HEK293 (cell line): ENCODE measurements around the gene ZFP36.

ENCODE experiments used
- CTCF ChIA-PET: fragments of 350-600 bp; formaldehyde crosslinking; extraction: SDS; loops from one replicate; lab custom pipeline; 2021; ENCODE audit warnings: antibody characterized with exemption; lab: Yijun Ruan, JAX
- POLR2A ChIA-PET: fragments of 300-600 bp; formaldehyde crosslinking; extraction: SDS; loops from one replicate; lab custom pipeline; 2020; ENCODE audit warnings: antibody characterized with exemption, inconsistent platforms; lab: Yijun Ruan, JAX
- H3K27ac ChIP-seq: fragments of 200-500 bp; sonication (Bioruptor generic); 2 replicates; pipeline ENCODE4 v1.5.1; 2014; ENCODE audit warnings: low read depth, low read length, control low read depth, inconsistent platforms; ENCODE audit errors: extremely low read depth
- H3K36me3 ChIP-seq, 2 experiments: fragments of 200-500 bp in 1 of 2; sonication (Bioruptor generic) in 1 of 2; 1 replicate in 1 of 2; 2 replicates in 1 of 2; pipeline ENCODE4 v1.5.1; 2014 to 2017; ENCODE audit warnings: inconsistent platforms in 2 of 2, low read length in 2 of 2; ENCODE audit not compliant: control insufficient read depth in 2 of 2, insufficient read depth in 1 of 2
- H3K4me1 ChIP-seq: fragments of 200-500 bp; sonication (Bioruptor generic); 2 replicates; pipeline ENCODE4 v1.5.1; 2014; ENCODE audit warnings: mild to moderate bottlenecking, low read length, inconsistent platforms; ENCODE audit not compliant: control insufficient read depth, insufficient read depth
- H3K4me3 ChIP-seq: 2 replicates; pipeline ENCODE4 v1.5.1; 2011; ENCODE audit warnings: low read depth, mild to moderate bottlenecking, control low read depth, low read length, moderate library complexity
- H3K9me3 ChIP-seq: fragments of 200-500 bp; sonication (Bioruptor generic); 2 replicates; pipeline ENCODE4 v1.5.1; 2014; ENCODE audit warnings: low read depth, low read length, inconsistent platforms; ENCODE audit not compliant: control insufficient read depth, insufficient read depth
- GFI1B ChIP-seq: fragments of 450-650 bp; formaldehyde crosslinking; IDR thresholded peaks from 2 replicates; pipeline ENCODE4 v1.5.1; 2016; ENCODE audit warnings: missing biosample characterization, missing genetic modification characterization
- KLF8 ChIP-seq: fragments of 450-650 bp; formaldehyde crosslinking; IDR thresholded peaks from 2 replicates; pipeline ENCODE4 v1.5.1; 2016; ENCODE audit warnings: missing biosample characterization, missing genetic modification characterization
- ZBTB21 ChIP-seq: fragments of 450-650 bp; formaldehyde crosslinking; IDR thresholded peaks from 2 replicates; pipeline ENCODE4 v1.5.1; 2017; ENCODE audit warnings: missing biosample characterization, missing genetic modification characterization
- ZBTB48 ChIP-seq: fragments of 450-650 bp; formaldehyde crosslinking; IDR thresholded peaks from 2 replicates; pipeline ENCODE4 v1.5.1; 2016; ENCODE audit warnings: missing biosample characterization, missing genetic modification characterization
- ZBTB7A ChIP-seq: fragments of 450-650 bp; formaldehyde crosslinking; IDR thresholded peaks from 2 replicates; pipeline ENCODE4 v1.5.1; 2016; ENCODE audit warnings: low read depth, missing biosample characterization, missing genetic modification characterization
- ZIC2 ChIP-seq: fragments of 450-650 bp; formaldehyde crosslinking; IDR thresholded peaks from 2 replicates; pipeline ENCODE4 v1.5.1; 2016; ENCODE audit warnings: missing biosample characterization, missing genetic modification characterization
- ZNF112 ChIP-seq: fragments of 450-650 bp; formaldehyde crosslinking; IDR thresholded peaks from 2 replicates; pipeline ENCODE4 v1.5.0; 2017; ENCODE audit warnings: missing biosample characterization, missing genetic modification characterization
- ZNF155 ChIP-seq: fragments of 450-650 bp; formaldehyde crosslinking; IDR thresholded peaks from 2 replicates; pipeline ENCODE4 v1.5.1; 2016; ENCODE audit warnings: missing biosample characterization, missing genetic modification characterization
- ZNF184 ChIP-seq: fragments of 450-650 bp; IDR thresholded peaks from 2 replicates; pipeline ENCODE4 v1.5.1; 2018; ENCODE audit warnings: missing biosample characterization, mild to moderate bottlenecking, missing genetic modification characterization
- ZNF19 ChIP-seq: fragments of 450-650 bp; formaldehyde crosslinking; IDR thresholded peaks from 2 replicates; pipeline ENCODE4; 2016; ENCODE audit warnings: missing biosample characterization, missing genetic modification characterization, low read depth
- ZNF248 ChIP-seq: fragments of 450-650 bp; formaldehyde crosslinking; IDR thresholded peaks from 2 replicates; pipeline ENCODE4 v1.5.1; 2017; ENCODE audit warnings: missing biosample characterization, missing genetic modification characterization
- ZNF341 ChIP-seq: fragments of 450-650 bp; formaldehyde crosslinking; IDR thresholded peaks from 2 replicates; pipeline ENCODE4; 2016; ENCODE audit warnings: low read depth, missing biosample characterization, missing genetic modification characterization
- ZNF354C ChIP-seq: fragments of 450-650 bp; formaldehyde crosslinking; IDR thresholded peaks from 2 replicates; pipeline ENCODE4 v1.5.1; 2016; ENCODE audit warnings: missing biosample characterization, missing genetic modification characterization, low read depth, borderline replicate concordance
- ZNF394 ChIP-seq: fragments of 450-650 bp; formaldehyde crosslinking; IDR thresholded peaks from 2 replicates; pipeline ENCODE4 v1.5.1; 2016; ENCODE audit warnings: missing biosample characterization, missing genetic modification characterization, mild to moderate bottlenecking, moderate library complexity, borderline replicate concordance
- ZNF416 ChIP-seq: fragments of 450-650 bp; formaldehyde crosslinking; IDR thresholded peaks from 2 replicates; pipeline ENCODE4 v1.5.1; 2016; ENCODE audit warnings: missing biosample characterization, missing genetic modification characterization
- ZNF473 ChIP-seq: fragments of 450-650 bp; formaldehyde crosslinking; IDR thresholded peaks from 2 replicates; pipeline ENCODE4 v1.5.1; 2017; ENCODE audit warnings: missing biosample characterization, missing genetic modification characterization
- ZNF549 ChIP-seq: fragments of 450-650 bp; IDR thresholded peaks from 2 replicates; pipeline ENCODE4 v1.5.1; 2018; ENCODE audit warnings: missing biosample characterization, missing genetic modification characterization, mild to moderate bottlenecking, inconsistent platforms, moderate library complexity
- ZNF600 ChIP-seq: fragments of 450-650 bp; formaldehyde crosslinking; IDR thresholded peaks from 2 replicates; pipeline ENCODE4 v1.5.1; 2016; ENCODE audit warnings: missing biosample characterization, missing genetic modification characterization
- ZNF707 ChIP-seq: fragments of 450-650 bp; formaldehyde crosslinking; IDR thresholded peaks from 2 replicates; pipeline ENCODE4 v1.5.1; 2016; ENCODE audit warnings: missing biosample characterization, missing genetic modification characterization
- ZNF777 ChIP-seq: fragments of 450-650 bp; formaldehyde crosslinking; IDR thresholded peaks from 2 replicates; pipeline ENCODE4 v1.5.1; 2017; ENCODE audit warnings: missing biosample characterization, missing genetic modification characterization, borderline replicate concordance
- ZNF837 ChIP-seq: fragments of 450-650 bp; formaldehyde crosslinking; IDR thresholded peaks from 2 replicates; pipeline ENCODE4 v1.5.1; 2016; ENCODE audit warnings: missing biosample characterization, missing genetic modification characterization
- TF ChIP-seq, protein P1 (sequence below): fragments of 450-650 bp; formaldehyde crosslinking; IDR thresholded peaks from 2 replicates; pipeline ENCODE4 v1.5.1; 2016; ENCODE audit warnings: missing biosample characterization, missing genetic modification characterization, borderline replicate concordance
- TF ChIP-seq, protein P2 (sequence below): fragments of 450-650 bp; formaldehyde crosslinking; IDR thresholded peaks from 2 replicates; pipeline ENCODE4 v1.5.1; 2016; ENCODE audit warnings: missing biosample characterization, missing genetic modification characterization

The ZFP36 gene

DNA sequence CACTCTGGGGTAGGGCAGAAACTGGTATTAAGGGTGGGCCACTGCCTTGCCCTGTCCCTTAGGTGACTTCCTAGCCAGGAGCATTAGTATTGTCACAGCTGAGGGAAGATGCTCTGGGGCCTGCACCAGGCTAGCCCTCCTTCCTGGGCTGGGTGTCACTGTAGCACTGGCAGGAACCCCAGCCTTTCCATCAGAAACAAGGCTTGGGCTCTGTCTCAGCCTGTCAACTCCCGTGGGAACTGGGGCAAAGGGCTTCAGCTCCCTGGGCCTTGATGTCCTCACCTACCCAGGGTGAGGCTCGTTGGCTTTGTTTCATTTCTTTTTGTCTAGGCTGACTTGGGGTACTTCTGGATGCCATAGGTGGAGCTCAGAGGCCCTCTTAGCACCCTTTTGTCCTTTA is 33.7 kb upstream of the ZFP36 start:
- peaks cover 92 to 100% of the 10 kb centered on the region in 2 experiments for H3K36me3 ChIP-seq
- no peak overlapping the region for H3K4me3 ChIP-seq
- H3K27ac ChIP-seq, result peak overlapping the region; percentile 30; the same call in 1 of the 2 replicates
- CTCF ChIA-PET, result interaction anchor here (0.7 to 2.0 kb wide), 2 partner anchors 20 to 39 kb away, joined by 3 to 5 read pairs; partner anchors contain the start of gene PLEKHG2
- no peaks in the 10 kb centered on the region; the same call in 1 of the 2 replicates for H3K4me1 ChIP-seq
- H3K9me3 ChIP-seq, result no peaks in the 10 kb centered on the region
- TF ChIP-seq ZNF19 (no peak), ZBTB7A (no peak), ZNF155 (no peak), ZIC2 (no peak), KLF8 (tag by site-specific recombination) (no peak), GFI1B (tag by site-specific recombination) (no peak), ZBTB21 (tag by site-specific recombination) (no peak), ZNF777 (tag by site-specific recombination) (no peak), ZNF837 (tag by site-specific recombination) (no peak), ZNF248 (no peak)
- TF ChIP-seq, protein P1, sequence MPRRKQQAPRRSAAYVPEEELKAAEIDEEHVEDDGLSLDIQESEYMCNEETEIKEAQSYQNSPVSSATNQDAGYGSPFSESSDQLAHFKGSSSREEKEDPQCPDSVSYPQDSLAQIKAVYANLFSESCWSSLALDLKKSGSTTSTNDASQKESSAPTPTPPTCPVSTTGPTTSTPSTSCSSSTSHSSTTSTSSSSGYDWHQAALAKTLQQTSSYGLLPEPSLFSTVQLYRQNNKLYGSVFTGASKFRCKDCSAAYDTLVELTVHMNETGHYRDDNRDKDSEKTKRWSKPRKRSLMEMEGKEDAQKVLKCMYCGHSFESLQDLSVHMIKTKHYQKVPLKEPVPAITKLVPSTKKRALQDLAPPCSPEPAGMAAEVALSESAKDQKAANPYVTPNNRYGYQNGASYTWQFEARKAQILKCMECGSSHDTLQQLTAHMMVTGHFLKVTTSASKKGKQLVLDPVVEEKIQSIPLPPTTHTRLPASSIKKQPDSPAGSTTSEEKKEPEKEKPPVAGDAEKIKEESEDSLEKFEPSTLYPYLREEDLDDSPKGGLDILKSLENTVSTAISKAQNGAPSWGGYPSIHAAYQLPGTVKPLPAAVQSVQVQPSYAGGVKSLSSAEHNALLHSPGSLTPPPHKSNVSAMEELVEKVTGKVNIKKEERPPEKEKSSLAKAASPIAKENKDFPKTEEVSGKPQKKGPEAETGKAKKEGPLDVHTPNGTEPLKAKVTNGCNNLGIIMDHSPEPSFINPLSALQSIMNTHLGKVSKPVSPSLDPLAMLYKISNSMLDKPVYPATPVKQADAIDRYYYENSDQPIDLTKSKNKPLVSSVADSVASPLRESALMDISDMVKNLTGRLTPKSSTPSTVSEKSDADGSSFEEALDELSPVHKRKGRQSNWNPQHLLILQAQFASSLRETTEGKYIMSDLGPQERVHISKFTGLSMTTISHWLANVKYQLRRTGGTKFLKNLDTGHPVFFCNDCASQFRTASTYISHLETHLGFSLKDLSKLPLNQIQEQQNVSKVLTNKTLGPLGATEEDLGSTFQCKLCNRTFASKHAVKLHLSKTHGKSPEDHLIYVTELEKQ (tag by site-specific recombination), result no peak
- POLR2A ChIA-PET, result interaction anchor here (0.6 kb wide), 1 partner anchor 52 kb away, joined by 3 read pairs; the partner anchor contains the start of gene LRFN1

DNA sequence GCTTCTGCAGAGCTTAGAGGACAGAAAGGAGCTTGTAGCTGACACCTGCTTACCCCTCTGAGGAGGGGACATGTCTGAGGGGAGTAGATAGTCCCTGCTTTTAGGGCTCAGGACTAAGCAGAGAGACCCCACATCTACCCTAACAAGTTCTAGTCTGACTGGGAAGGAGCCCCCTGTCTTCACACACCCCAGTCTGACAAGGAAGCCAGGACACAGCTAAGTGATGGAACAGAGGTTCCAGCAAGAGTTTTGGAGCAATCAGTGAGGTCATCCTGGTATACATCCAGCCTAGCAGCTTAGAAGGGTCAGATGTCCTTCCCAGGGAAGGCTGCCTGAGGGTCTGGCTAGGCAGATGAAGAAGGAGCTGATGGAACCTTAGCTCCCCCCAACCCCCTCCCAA is 30.7 kb upstream of the ZFP36 start:
- Histone ChIP-seq H3K4me3 (no peak overlapping the region), H3K4me1 (no peaks in the 10 kb centered on the region), H3K27ac (peak overlapping the region; percentile 12; the same call in 1 of the 2 replicates), H3K36me3 (peaks cover 92 to 100% of the 10 kb centered on the region in 2 experiments), H3K9me3 (no peaks in the 10 kb centered on the region)
- CTCF ChIA-PET, result interaction anchor here (0.7 to 1.9 kb wide), 4 partner anchors 22 to 98 kb away, joined by 3 to 5 read pairs (median 4); no protein-coding TSS in a partner anchor
- POLR2A ChIA-PET, result interaction anchor here (0.6 to 3.4 kb wide), 4 partner anchors 9 to 60 kb away, joined by 3 to 16 read pairs (median 7); partner anchors contain the start of genes MED29, PAF1 and RPS16
- TF ChIP-seq ZNF549 (tag by site-specific recombination), result no peak
- peak; percentile 74 for TF ChIP-seq ZNF600 (tag by site-specific recombination)
- no peak for TF ChIP-seq ZNF354C (tag by site-specific recombination)

DNA sequence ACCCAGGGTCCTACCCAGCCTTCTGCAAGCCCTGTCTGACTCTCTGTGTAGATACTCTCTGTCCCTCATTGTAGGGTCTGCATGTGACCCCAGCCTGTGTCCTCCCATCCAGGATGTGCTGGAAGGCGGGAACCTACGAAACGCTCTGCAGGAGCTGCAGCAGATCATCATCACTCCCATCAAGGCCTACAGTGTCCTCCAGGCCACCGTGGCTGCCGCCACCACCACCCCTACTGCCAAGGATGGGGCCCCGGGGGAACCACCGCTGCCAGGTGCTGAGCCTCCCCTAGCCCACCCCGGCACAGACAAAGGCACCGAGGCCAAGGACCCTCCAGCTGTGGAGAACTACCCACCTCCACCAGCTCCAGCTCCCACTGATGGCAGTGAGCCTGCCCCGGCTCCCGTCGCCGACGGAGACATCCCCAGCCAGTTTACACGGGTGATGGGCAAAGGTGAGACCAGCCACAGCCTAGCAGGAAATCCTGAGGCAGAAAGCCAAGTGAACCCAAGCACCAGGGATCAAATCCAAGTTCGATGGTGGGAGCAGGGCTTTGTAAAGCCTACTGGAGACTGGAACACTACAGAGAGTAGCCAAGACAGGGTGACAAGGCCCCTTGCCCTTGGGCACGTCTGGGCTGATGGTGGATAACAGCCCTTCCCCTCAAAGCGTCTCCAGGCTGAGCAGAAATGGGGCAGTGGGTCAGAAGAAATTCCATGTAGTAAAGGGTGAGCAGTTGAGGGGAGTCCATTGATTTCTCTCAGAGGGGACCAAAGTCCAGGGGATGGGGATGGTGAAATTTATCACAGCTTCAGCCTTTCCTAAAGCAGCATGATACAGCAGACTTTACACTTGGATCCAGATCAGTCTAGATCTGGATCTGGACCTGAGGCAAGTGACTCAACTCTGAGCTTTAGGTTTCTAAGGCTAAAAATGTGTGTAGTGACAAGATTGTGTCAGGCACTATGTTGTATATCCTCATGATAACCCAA is 29.0 kb upstream of the ZFP36 start:
- no peaks in the 10 kb centered on the region for H3K4me1 ChIP-seq
- peak overlapping the region; percentile 28; the same call in 1 of the 2 replicates for H3K27ac ChIP-seq
- H3K36me3 ChIP-seq, result peaks cover 92 to 100% of the 10 kb centered on the region in 2 experiments
- H3K9me3 ChIP-seq, result no peaks in the 10 kb centered on the region
- no peak overlapping the region for H3K4me3 ChIP-seq
- POLR2A ChIA-PET, result interaction anchor here (0.8 to 3.4 kb wide), 3 partner anchors 13 to 58 kb away, joined by 3 to 16 read pairs (median 4); partner anchors contain the start of genes MED29, PAF1 and RPS16
- CTCF ChIA-PET, result interaction anchor here (0.6 to 1.2 kb wide), 5 partner anchors 13 to 165 kb away, joined by 3 to 4 read pairs (median 3); no protein-coding TSS in a partner anchor
- TF ChIP-seq ZNF184 (tag by site-specific recombination), result no peak
- TF ChIP-seq ZNF473 (tag by site-specific recombination), result no peak
- TF ChIP-seq ZNF394 (tag by site-specific recombination), result no peak
- TF ChIP-seq, protein P2, sequence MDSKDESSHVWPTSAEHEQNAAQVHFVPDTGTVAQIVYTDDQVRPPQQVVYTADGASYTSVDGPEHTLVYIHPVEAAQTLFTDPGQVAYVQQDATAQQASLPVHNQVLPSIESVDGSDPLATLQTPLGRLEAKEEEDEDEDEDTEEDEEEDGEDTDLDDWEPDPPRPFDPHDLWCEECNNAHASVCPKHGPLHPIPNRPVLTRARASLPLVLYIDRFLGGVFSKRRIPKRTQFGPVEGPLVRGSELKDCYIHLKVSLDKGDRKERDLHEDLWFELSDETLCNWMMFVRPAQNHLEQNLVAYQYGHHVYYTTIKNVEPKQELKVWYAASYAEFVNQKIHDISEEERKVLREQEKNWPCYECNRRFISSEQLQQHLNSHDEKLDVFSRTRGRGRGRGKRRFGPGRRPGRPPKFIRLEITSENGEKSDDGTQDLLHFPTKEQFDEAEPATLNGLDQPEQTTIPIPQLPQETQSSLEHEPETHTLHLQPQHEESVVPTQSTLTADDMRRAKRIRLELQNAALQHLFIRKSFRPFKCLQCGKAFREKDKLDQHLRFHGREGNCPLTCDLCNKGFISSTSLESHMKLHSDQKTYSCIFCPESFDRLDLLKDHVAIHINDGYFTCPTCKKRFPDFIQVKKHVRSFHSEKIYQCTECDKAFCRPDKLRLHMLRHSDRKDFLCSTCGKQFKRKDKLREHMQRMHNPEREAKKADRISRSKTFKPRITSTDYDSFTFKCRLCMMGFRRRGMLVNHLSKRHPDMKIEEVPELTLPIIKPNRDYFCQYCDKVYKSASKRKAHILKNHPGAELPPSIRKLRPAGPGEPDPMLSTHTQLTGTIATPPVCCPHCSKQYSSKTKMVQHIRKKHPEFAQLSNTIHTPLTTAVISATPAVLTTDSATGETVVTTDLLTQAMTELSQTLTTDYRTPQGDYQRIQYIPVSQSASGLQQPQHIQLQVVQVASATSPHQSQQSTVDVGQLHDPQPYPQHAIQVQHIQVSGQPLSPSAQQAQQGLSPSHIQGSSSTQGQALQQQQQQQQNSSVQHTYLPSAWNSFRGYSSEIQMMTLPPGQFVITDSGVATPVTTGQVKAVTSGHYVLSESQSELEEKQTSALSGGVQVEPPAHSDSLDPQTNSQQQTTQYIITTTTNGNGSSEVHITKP (tag by site-specific recombination), result no peak
- TF ChIP-seq ZNF248, result no peak
- TF ChIP-seq ZNF707 (tag by site-specific recombination), result no peak
- no peak for TF ChIP-seq ZNF416 (tag by site-specific recombination)
- TF ChIP-seq ZNF112 (tag by site-specific recombination), result no peak
- no peak for TF ChIP-seq ZBTB48 (tag by site-specific recombination)
- TF ChIP-seq ZNF341, result no peak
